Measurements from ENCODE around the gene CCP110. TPM values are rescaled to one million over a fixed set of nuclear protein-coding genes. Genes with fewer than 3 reads are reported as not detected.
"Not testable (repeated sequence)": the region's sequence is repeated elsewhere in the genome, so short reads cannot be mapped to it uniquely, and the experiment has no call there.

CCP110 gene
- total RNA-seq, 2 experiments from 2014 or later, result 24.1 to 25.5 TPM

- POLR2A ChIA-PET, result interaction anchor here (0.7 to 2.3 kb wide), 2 partner anchors 17 to 30 kb away, joined by 4 to 27 read pairs; partner anchors contain the start of gene VPS35L
- intact Hi-C loops (cut with DNase I, micrococcal nuclease), result loop anchor here (1.0 to 10.0 kb wide), 5 partner anchors 360 to 1218 kb away; partner anchors contain the start of genes ARL6IP1 (in 1 of the 2), COQ7 (in 1 of the 2), GPRC5B (in 1 of the 2) and THUMPD1 (in 1 of the 2)
- H3K36me3 Mint-ChIP-seq (ENCODE audit: low read depth), result peaks cover 16% of the 10 kb centered on the region
- H3K27ac Mint-ChIP-seq, result peak overlapping the region; percentile 65
- no peak for ATAC-seq
- no peak for DNase-seq
- peak overlapping the region; percentile 95 for H3K4me3 Mint-ChIP-seq
- H3K27me3 Mint-ChIP-seq, result no peaks in the 10 kb centered on the region
- H3K4me1 Mint-ChIP-seq, result peaks cover 28% of the 10 kb centered on the region
- no peaks in the 10 kb centered on the region for H3K9me3 Mint-ChIP-seq (ENCODE audit: low read depth)
- CTCF ChIA-PET, result interaction anchor here (1.0 to 2.2 kb wide), 3 partner anchors 29 to 383 kb away, joined by 3 to 15 read pairs (median 4); partner anchors contain the start of gene VPS35L
Observed at GRCh38 chr16:19524616-19525384, 1.1 kb downstream of the CCP110 start.

GRCh38 chr16:19525385-19525723 lies 1.6 kb downstream of the CCP110 start:
- Mint-ChIP-seq H3K4me1 (peaks cover 25% of the 10 kb centered on the region), H3K9me3 (ENCODE audit: low read depth) (no peaks in the 10 kb centered on the region), H3K27ac (no peak overlapping the region), H3K4me3 (peak overlapping the region; percentile 95), H3K36me3 (ENCODE audit: low read depth) (peaks cover 17% of the 10 kb centered on the region), H3K27me3 (no peaks in the 10 kb centered on the region)
- no peak for DNase-seq
- POLR2A ChIA-PET, result interaction anchor here (2.3 kb wide), 1 partner anchor 30 kb away, joined by 27 read pairs; the partner anchor contains the start of gene VPS35L
- CTCF ChIA-PET, result interaction anchor here (1.0 to 1.8 kb wide), 2 partner anchors 29 to 382 kb away, joined by 3 to 4 read pairs; no protein-coding TSS in a partner anchor
- intact Hi-C loops (cut with DNase I, micrococcal nuclease), result loop anchor here in 1 of 2 experiments (10.0 kb wide), 1 partner anchor 359 kb away; the partner anchor contains the start of gene GPRC5B
- no peak for ATAC-seq

- H3K4me1 Mint-ChIP-seq, result peaks cover 14% of the 10 kb centered on the region
- H3K9me3 Mint-ChIP-seq (ENCODE audit: low read depth), result no peaks in the 10 kb centered on the region
- no peak overlapping the region for H3K4me3 Mint-ChIP-seq
- POLR2A ChIA-PET, result no interaction called here
- ATAC-seq (no peak), DNase-seq (no peak)
- H3K27ac Mint-ChIP-seq, result no peak overlapping the region
- CTCF ChIA-PET, result interaction anchor here (1.0 to 1.7 kb wide), 3 partner anchors 15 to 33 kb away, joined by 3 to 4 read pairs (median 3); no protein-coding TSS in a partner anchor
- H3K27me3 Mint-ChIP-seq, result no peaks in the 10 kb centered on the region
- intact Hi-C loops (cut with DNase I, micrococcal nuclease), result loop anchor here in 1 of 2 experiments (10.0 kb wide), 1 partner anchor 358 kb away; the partner anchor contains the start of gene GPRC5B
- peaks cover 19% of the 10 kb centered on the region for H3K36me3 Mint-ChIP-seq (ENCODE audit: low read depth)
Observed at GRCh38 chr16:19527161-19527560, 3.4 kb downstream of the CCP110 start.

- intact Hi-C loops (cut with DNase I, micrococcal nuclease), result loop anchor here in 1 of 2 experiments (10.0 kb wide), 1 partner anchor 356 kb away; the partner anchor contains the start of gene GPRC5B
- ChIA-PET POLR2A (no interaction called here), CTCF (interaction anchor here (0.6 to 1.8 kb wide), 2 partner anchors 22 to 39 kb away, joined by 3 to 5 read pairs; no protein-coding TSS in a partner anchor)
- H3K4me1 Mint-ChIP-seq, result peaks cover 10% of the 10 kb centered on the region
- DNase-seq (no peak), ATAC-seq (no peak)
- no peaks in the 10 kb centered on the region for H3K9me3 Mint-ChIP-seq (ENCODE audit: low read depth)
- no peak overlapping the region for H3K27ac Mint-ChIP-seq
- H3K36me3 Mint-ChIP-seq (ENCODE audit: low read depth), result peaks cover 25% of the 10 kb centered on the region
- H3K4me3 Mint-ChIP-seq, result no peak overlapping the region
- H3K27me3 Mint-ChIP-seq, result no peaks in the 10 kb centered on the region
Observed at GRCh38 chr16:19528666-19529065, 4.9 kb downstream of the CCP110 start.

- Mint-ChIP-seq H3K27me3 (no peaks in the 10 kb centered on the region), H3K9me3 (ENCODE audit: low read depth) (no peaks in the 10 kb centered on the region), H3K36me3 (ENCODE audit: low read depth) (peaks cover 37% of the 10 kb centered on the region), H3K4me1 (no peaks in the 10 kb centered on the region), H3K4me3 (no peak overlapping the region), H3K27ac (no peak overlapping the region)
- ChIA-PET CTCF (no interaction called here), POLR2A (no interaction called here)
- ATAC-seq, result no peak
- intact Hi-C loops (cut with DNase I, micrococcal nuclease), result no loop called here
- no peak for DNase-seq
Observed at GRCh38 chr16:19532601-19533000, 8.9 kb downstream of the CCP110 start.

- Mint-ChIP-seq H3K27ac (no peak overlapping the region), H3K9me3 (ENCODE audit: low read depth) (no peaks in the 10 kb centered on the region), H3K36me3 (ENCODE audit: low read depth) (peaks cover 57% of the 10 kb centered on the region), H3K27me3 (no peaks in the 10 kb centered on the region), H3K4me1 (no peaks in the 10 kb centered on the region), H3K4me3 (no peak overlapping the region)
- intact Hi-C loops (cut with DNase I, micrococcal nuclease), result no loop called here
- CTCF ChIA-PET, result interaction anchor here (1.0 to 1.6 kb wide), 2 partner anchors 11 to 14 kb away, joined by 3 to 5 read pairs; no protein-coding TSS in a partner anchor
- ATAC-seq, result no peak
- DNase-seq, result no peak
- POLR2A ChIA-PET, result interaction anchor here (0.7 kb wide), 1 partner anchor 52 kb away, joined by 3 read pairs; no protein-coding TSS in a partner anchor
Observed at GRCh38 chr16:19540241-19540970, 16.7 kb downstream of the CCP110 start.

- POLR2A ChIA-PET, result interaction anchor here (1.1 kb wide), 1 partner anchor 18 kb away, joined by 4 read pairs; no protein-coding TSS in a partner anchor
- ATAC-seq (no peak), DNase-seq (no peak)
- Mint-ChIP-seq H3K36me3 (ENCODE audit: low read depth) (peaks cover 44% of the 10 kb centered on the region), H3K4me3 (no peak overlapping the region), H3K27ac (no peak overlapping the region), H3K27me3 (no peaks in the 10 kb centered on the region), H3K9me3 (ENCODE audit: low read depth) (no peaks in the 10 kb centered on the region), H3K4me1 (no peaks in the 10 kb centered on the region)
- CTCF ChIA-PET, result interaction anchor here (1.3 to 1.9 kb wide), 2 partner anchors 13 to 16 kb away, joined by 4 to 7 read pairs; partner anchors contain the start of gene VPS35L
- intact Hi-C loops (cut with DNase I, micrococcal nuclease), result no loop called here
Observed at GRCh38 chr16:19542138-19542821, 18.5 kb downstream of the CCP110 start.

GRCh38 chr16:19543278-19543996 lies 19.7 kb downstream of the CCP110 start:
- DNase-seq; H3K27me3 Mint-ChIP-seq; intact Hi-C loops (cut with DNase I, micrococcal nuclease); H3K9me3 Mint-ChIP-seq (ENCODE audit: low read depth); H3K4me3 Mint-ChIP-seq; H3K4me1 Mint-ChIP-seq; POLR2A ChIA-PET; H3K27ac Mint-ChIP-seq; ATAC-seq: not testable (repeated sequence)
- peaks cover 44% of the 10 kb centered on the region for H3K36me3 Mint-ChIP-seq (ENCODE audit: low read depth)
- CTCF ChIA-PET, result interaction anchor here (1.3 to 1.9 kb wide), 2 partner anchors 12 to 17 kb away, joined by 4 to 7 read pairs; partner anchors contain the start of gene VPS35L

GRCh38 chr16:19548144-19548543 lies 24.4 kb downstream of the CCP110 start:
- H3K4me1 Mint-ChIP-seq, result no peaks in the 10 kb centered on the region
- POLR2A ChIA-PET, result interaction anchor here (0.7 kb wide), 1 partner anchor 38 kb away, joined by 4 read pairs; no protein-coding TSS in a partner anchor

GRCh38 chr16:19549673-19550072 lies 25.9 kb downstream of the CCP110 start:
- DNase-seq (no peak), ATAC-seq (no peak)
- CTCF ChIA-PET, result interaction anchor here (0.9 to 1.8 kb wide), 4 partner anchors 8 to 22 kb away, joined by 3 to 6 read pairs (median 3); no protein-coding TSS in a partner anchor
- H3K27me3 Mint-ChIP-seq, result no peaks in the 10 kb centered on the region
- H3K36me3 Mint-ChIP-seq (ENCODE audit: low read depth), result peaks cover 10% of the 10 kb centered on the region
- POLR2A ChIA-PET, result no interaction called here
- H3K9me3 Mint-ChIP-seq (ENCODE audit: low read depth), result no peaks in the 10 kb centered on the region
- intact Hi-C loops (cut with DNase I, micrococcal nuclease), result loop anchor here in 1 of 2 experiments (5.0 kb wide), 1 partner anchor 1258 kb away; the partner anchor contains the start of genes ERI2 and REXO5
- no peak overlapping the region for H3K27ac Mint-ChIP-seq
- H3K4me3 Mint-ChIP-seq, result no peak overlapping the region
- H3K4me1 Mint-ChIP-seq, result peaks cover 8% of the 10 kb centered on the region

More at GRCh38 chr16:19548144-19548543, 24.4 kb downstream of the CCP110 start:
- Mint-ChIP-seq H3K4me3 (no peak overlapping the region), H3K27ac (no peak overlapping the region), H3K9me3 (ENCODE audit: low read depth) (no peaks in the 10 kb centered on the region), H3K36me3 (ENCODE audit: low read depth) (peaks cover 22% of the 10 kb centered on the region), H3K27me3 (no peaks in the 10 kb centered on the region)
- CTCF ChIA-PET, result interaction anchor here (0.9 to 1.8 kb wide), 3 partner anchors 7 to 36 kb away, joined by 3 to 6 read pairs (median 3); partner anchors contain the start of gene VPS35L
- DNase-seq, result no peak
- intact Hi-C loops (cut with DNase I, micrococcal nuclease), result no loop called here
- no peak for ATAC-seq

All from activated CD4-positive, alpha-beta T cell treated with anti-CD3 and anti-CD28 coated beads for 36 hours (primary cell).